BE2C (cell line): ENCODE measurements around the gene MBD6.

Experiments used
- DNase-seq: peaks from one replicate; pipeline ENCODE4 v3.0.0-alpha.2; 2020
- H3K27me3 ChIP-seq: fragments of 250-450 bp; sonication (Bioruptor Pico); 2 replicates; pipeline ENCODE4 v1.5.1; 2020; ENCODE audit warnings: mild to moderate bottlenecking
- H3K36me3 ChIP-seq: fragments of 250-450 bp; sonication (Bioruptor Pico); 2 replicates; pipeline ENCODE4 v1.5.1; 2020; ENCODE audit warnings: mild to moderate bottlenecking
- H3K4me1 ChIP-seq: fragments of 250-450 bp; sonication (Bioruptor Pico); 2 replicates; pipeline ENCODE4 v1.5.1; 2020
- H3K4me3 ChIP-seq: 2 replicates; pipeline ENCODE4 v1.5.1; 2011; ENCODE audit warnings: low read depth, low read length
- H3K9me3 ChIP-seq: fragments of 250-450 bp; sonication (Bioruptor Pico); 2 replicates; pipeline ENCODE4 v1.5.1; 2020
- TF ChIP-seq, protein P1 (sequence below): IDR thresholded peaks from 2 replicates; pipeline ENCODE4 v1.5.1; 2012; ENCODE audit warnings: mild to moderate bottlenecking, low read depth, low read length

MBD6 gene

DNA sequence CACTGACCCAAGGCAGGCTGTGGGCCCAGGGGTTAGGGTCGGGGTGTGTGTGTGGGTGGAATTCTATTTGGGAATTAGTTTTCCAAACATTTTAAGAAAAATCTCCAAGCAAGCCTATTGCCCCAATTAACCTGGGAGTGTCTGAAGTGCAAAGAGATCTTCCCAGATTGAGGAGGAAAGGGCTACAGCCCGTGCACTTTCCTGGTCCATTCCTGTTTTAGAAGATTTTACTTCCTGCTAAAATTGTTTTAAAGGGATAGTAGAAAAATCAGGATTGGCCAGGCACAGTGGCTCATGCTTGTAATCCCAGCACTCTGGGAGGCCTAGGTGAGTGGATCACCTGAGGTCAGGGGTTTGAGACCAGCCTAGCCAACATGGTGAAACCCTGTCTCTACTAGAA is 19.1 kb downstream of the MBD6 start:
- Histone ChIP-seq H3K4me1 (no peaks in the 10 kb centered on the region), H3K4me3 (no peak overlapping the region), H3K36me3 (peaks cover 5% of the 10 kb centered on the region), H3K9me3 (no peaks in the 10 kb centered on the region), H3K27me3 (no peaks in the 10 kb centered on the region)
- DNase-seq: no peak
- TF ChIP-seq, protein P1, sequence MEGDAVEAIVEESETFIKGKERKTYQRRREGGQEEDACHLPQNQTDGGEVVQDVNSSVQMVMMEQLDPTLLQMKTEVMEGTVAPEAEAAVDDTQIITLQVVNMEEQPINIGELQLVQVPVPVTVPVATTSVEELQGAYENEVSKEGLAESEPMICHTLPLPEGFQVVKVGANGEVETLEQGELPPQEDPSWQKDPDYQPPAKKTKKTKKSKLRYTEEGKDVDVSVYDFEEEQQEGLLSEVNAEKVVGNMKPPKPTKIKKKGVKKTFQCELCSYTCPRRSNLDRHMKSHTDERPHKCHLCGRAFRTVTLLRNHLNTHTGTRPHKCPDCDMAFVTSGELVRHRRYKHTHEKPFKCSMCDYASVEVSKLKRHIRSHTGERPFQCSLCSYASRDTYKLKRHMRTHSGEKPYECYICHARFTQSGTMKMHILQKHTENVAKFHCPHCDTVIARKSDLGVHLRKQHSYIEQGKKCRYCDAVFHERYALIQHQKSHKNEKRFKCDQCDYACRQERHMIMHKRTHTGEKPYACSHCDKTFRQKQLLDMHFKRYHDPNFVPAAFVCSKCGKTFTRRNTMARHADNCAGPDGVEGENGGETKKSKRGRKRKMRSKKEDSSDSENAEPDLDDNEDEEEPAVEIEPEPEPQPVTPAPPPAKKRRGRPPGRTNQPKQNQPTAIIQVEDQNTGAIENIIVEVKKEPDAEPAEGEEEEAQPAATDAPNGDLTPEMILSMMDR: no peak

DNA sequence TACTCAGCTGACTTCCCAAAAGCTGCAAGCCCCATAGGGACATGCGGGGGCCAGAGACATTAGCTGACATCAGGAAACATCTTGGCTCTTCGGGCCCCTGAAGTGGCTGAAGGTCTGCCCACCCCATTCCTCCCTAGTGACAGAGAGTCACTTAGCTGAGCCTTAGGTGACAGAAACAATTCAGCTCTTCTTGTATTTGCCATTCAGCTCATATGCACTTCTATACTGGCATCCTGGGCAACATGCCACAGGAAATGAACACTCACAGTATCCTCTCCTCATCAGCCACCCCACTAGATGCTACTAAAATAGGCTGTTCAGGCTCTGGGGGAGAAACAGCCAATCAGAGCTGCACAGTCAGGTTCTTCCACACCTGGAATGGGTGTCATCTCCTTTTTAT is 21.0 kb downstream of the MBD6 start:
- peaks cover 5% of the 10 kb centered on the region for H3K36me3 ChIP-seq
- TF ChIP-seq, protein P1: no peak
- no peaks in the 10 kb centered on the region for H3K27me3 ChIP-seq
- H3K4me3 ChIP-seq: no peak overlapping the region
- DNase-seq: no peak
- H3K4me1 ChIP-seq: no peaks in the 10 kb centered on the region
- H3K9me3 ChIP-seq: no peaks in the 10 kb centered on the region

DNA sequence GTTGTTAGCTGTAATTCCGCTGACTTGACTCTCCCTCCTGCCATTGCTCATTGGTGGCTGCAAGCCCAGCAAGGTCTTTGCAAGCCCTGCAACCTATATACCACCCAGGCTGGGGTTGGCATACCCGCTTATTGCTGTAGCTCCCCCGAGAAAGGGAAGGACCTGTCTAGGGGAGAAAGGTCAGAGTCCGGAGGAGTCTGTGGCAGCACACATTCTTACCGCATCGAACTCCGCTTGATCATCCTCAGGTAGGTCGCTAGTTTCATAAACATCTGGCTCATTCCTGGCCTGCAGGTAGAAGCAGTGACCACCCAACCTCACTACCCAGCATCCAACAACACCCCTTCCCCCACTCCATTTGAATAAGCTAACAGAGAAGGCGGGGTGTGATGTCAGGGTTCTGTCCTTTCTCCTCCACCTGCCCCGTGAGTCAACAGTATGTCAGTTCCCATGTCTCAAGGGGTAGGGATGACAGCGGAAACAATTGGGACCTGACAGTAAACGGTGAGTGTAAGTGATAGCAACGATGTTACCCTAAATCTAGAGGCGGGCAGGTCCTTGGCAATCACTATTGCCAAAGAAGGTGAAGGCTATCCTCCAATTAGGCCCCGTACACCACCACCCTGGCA is 23.3 kb downstream of the MBD6 start:
- Histone ChIP-seq H3K4me1 (no peaks in the 10 kb centered on the region), H3K36me3 (peaks cover 5% of the 10 kb centered on the region), H3K4me3 (peak overlapping the region; percentile 95), H3K27me3 (no peaks in the 10 kb centered on the region), H3K9me3 (no peaks in the 10 kb centered on the region)
- TF ChIP-seq, protein P1: no peak
- no peak for DNase-seq

DNA sequence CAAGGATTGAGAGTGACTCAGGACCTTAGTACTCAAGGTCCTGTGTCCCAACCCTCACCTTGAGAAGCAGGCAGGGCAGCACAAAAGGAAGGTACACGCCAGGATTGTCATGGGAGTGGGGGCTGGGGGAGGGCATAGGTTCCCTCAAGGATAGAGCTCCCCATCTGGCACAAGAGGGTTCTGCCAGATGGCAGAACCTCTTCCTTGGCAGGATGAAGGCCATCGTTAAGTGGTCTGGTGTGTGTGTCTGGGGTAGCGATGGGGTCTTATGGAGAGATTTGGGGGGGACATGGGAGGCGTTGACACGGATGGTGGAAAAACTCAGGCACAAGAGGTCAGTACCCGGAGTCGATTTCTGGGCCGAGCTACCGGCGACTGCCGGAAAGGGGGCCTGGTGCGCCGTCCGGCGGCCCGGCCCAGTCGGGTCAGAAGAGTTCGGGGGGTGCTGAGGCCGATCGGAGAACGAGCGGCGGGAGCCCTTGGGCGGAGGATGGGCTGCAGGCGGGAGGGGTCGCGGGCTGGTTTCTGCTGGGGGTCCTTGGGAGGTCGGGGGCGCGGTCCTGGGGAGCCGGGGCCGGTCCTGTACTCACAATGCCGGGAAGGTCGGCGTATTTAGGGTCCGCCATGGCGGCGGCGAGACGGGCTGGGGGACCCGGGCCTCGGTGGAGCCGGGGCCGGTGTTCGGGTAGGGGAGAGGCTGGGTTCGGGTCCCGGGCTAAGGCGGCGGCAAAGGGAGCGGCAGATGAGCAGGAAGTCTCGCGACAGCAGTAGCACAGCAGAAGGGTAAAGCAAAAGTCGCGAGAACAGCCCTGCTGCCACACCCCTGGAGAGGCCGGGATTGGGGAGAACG is 24.0 kb downstream of the MBD6 start, which contains the start of gene DCTN2:
Gene DCTN2 (minus strand): TSS at position 755 of the 850 bp plus-strand sequence. CDS start 129 bp downstream, at position 626.
- TF ChIP-seq, protein P1: no peak
- Histone ChIP-seq H3K9me3 (no peaks in the 10 kb centered on the region), H3K4me3 (peak within 1 kb of the TSS; percentile 95), H3K4me1 (no peaks in the 10 kb centered on the region), H3K36me3 (no peaks in the 10 kb centered on the region; the same call in none of the 2 replicates), H3K27me3 (no peaks in the 10 kb centered on the region)
- DNase-seq: peak; percentile 97

DNA sequence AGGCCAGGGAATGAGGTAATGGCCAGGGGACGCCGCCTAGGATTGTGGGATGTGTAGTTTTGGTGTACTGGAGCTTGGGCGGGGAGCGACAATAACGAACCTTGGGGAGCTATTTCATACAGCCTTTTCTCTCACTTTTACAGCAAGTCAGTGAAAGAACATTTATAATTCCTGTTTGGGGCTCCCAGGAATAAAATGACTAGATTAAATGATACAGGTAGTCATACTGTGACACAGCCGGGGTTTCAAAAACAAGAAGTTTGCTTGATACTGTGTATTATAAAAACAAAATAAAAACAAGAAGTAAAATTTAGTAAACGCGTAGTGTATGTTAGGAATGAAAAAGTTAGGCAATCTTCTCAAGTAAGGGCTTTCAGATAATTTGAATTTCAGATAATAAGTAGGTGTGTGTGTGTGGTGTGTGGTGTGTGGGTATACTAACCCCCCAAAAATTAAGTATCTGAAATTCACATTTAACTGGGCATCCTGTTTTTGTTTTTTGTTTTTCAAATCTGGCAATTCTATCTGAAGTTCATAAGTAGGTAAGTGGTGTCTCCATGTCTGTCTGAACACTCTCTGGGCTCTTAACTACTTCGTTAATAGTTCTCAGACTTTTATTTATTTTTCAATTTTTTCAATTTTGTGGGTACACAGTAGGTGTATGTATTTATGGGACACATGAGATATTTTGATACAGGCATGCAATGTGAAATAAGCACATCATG is 24.8 kb downstream of the MBD6 start:
- Histone ChIP-seq H3K4me3 (peak overlapping the region; percentile 95), H3K4me1 (peaks cover 3% of the 10 kb centered on the region; the same call in 1 of the 2 replicates), H3K36me3 (no peaks in the 10 kb centered on the region; the same call in none of the 2 replicates), H3K27me3 (no peaks in the 10 kb centered on the region), H3K9me3 (no peaks in the 10 kb centered on the region)
- DNase-seq: no peak
- TF ChIP-seq, protein P1: no peak
